Renal cortex interstitium (tissue), 11 donors: ENCODE results near the gene CLDN15. TPM values are rescaled to one million over a fixed set of nuclear protein-coding genes. Genes with fewer than 3 reads are reported as not detected.
"Not testable (repeated sequence)": the region's sequence is repeated elsewhere in the genome, so short reads cannot be mapped to it uniquely, and the experiment has no call there.

Source experiments
- DNase-seq, 11 donors: peaks; one replicate each; pipeline ENCODE4 v3.0.0-alpha.2; 2013; ENCODE audit warnings: low read depth in 9 of 11, low spot score in 4 of 11; ENCODE audit errors: extremely low read depth in 1 of 11
- polyA plus RNA-seq, 3 donors: library from polyadenylated mRNA; unstranded; fragments of 120-200 nt; gene quantifications; one replicate each; pipeline ENCODE4 v1.2.1, GENCODE V29; 2013; ENCODE audit not compliant: insufficient read length in 3 of 3

The CLDN15 gene
- polyA plus RNA-seq, 3 donors = 8.2 to 19.5 (median 12.1) TPM

DNA sequence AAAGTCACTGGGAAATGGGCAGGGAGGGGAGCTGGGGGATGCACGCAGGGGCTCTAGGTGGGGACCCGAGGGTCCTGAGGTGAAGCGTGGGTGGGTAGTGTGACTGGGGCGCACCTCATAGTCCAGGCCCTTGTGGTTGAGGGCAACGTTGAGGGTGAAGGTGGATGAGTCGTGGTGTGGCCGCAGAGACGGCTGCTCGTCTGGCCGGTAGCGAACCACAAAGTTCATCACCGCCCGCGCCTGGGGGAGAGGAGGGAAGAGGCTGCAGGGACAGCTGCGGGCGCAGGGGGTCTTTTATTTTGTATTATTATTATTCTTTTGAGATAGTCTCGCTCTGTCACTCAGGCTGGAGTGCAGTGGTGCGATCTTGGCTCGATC, 30.9 kb downstream of the CLDN15 start:
- no peak for DNase-seq

DNA sequence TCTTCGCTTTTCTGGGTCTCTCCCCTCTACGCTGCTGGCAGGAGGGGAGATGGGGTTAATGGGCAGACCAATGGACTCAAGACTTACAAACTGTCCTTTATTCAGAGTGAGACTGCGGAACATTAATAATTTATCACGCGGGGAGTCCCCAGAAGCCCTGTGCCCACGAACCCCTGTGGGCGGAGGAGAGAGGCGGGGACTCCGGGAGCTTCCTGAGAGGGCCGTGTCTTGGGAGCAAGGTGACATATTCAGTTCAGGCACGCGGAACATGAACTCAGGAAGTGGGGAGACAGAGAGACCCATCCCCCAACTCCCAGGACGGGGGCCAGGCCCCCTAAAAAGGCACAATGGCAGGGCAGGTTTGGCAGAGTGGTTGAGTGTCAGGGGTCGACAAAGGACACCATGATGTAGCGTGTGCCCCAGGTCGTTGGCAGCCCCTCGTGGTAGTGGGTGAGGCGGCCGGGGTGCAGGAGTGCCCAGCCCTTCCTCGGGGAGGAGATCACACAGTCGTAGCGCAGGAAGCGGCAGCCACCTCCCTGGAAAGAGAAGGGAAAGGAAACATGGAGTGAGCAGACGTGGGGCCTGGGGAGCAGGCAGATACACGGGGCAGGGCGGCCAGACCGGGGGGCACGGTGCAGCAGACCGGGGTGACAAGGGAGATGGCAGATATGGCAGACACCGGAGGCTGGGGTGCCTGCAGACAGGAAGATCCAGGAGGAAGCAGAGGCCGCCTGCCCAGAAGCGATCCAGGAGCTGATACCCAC, 31.5 kb downstream of the CLDN15 start:
- no peak for DNase-seq

DNA sequence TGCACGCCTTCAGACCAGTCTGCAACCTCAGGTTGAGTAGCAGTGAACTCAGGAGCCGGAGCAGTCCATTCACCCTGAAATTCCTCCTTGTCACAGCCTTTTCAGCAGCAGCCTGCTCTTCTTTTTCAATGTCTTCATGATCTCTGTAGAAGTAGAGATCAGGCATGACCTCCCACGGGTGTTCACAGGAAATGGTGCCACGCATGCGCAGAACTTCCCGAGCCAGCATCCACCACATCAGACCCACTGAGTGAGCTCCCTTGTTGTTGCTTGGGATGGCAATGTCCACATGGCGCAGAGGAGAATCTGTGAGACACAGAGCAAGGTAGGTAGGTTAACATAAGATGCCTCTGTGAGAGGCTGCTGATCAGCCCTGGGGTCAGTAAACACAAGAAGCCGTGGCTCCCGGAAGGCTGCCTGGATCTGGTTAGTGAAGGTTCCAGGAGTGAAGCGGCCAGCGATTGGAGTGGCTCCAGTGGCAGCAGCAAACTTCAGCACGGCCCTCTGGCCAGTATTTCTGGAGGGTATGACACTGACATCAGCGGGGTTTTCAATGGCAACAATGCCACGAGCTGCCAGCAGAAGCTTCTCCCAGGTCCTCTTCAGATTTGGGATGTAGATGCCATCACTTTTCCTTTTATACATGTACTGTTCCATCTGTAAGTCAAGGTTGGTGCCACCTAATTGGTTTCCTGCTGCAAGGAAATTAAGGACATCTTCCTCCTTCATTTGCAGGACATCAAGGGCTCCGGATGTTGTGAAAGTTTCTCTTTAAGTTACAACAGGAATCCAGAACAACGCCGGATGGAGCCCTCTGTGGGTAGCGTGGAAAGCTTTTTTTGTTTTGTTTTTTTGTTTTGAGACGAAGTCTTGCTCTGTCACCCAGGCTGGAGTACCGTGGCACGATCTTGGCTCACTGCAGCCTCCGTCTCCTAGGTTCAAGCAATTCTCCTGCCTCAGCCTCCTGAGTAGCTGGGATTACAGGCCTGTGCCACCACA, 33.6 kb downstream of the CLDN15 start:
- DNase-seq = not testable (repeated sequence)

- no peak for DNase-seq
Measured at GRCh38 chr7:101202603-101202918, 35.0 kb downstream of the CLDN15 start.

DNA sequence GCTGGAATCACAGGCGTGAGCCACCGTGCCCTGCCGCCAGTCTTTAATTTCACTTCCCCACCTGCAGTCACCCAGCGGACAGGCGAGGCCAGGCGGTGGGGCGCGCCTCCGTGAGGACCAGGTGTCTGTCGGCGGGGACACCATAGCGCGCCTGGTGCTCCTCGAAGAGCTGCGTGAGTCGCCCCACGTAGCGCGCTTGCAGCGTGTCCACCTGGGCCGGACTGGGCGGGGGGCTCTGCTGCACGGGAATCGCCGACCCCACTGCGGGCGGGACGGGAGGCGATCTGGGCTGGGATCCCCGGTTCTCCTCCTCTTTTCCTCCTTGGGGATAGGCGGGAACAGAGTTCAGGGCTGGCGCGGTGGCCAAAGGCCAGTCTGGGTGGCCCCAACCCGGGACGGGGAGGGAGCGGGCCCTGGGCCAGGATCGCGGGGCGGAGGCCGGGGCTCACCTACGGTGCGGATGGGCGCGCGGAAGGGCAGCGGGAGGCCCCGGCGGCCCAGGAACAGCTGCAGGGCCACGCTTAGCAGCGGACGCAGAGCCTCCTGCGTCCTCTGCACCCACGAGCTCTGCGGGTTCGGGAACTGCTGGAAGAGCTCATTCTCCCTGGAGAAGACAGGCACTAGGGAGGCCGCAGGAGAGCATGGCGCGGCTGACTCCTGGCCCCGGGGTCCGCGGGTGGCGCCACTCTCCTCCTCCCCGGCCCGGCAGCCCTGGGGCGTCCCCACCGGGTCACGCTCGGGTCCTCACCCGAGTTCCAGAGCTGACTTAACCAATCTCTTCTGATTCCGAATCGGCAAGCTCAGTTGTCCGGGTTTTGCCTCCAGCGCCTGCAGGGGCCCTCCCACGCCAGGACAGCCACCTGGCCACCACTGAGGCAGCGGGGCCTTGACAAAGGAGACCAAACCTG, 35.7 kb downstream of the CLDN15 start:
- DNase-seq = no peak

DNA sequence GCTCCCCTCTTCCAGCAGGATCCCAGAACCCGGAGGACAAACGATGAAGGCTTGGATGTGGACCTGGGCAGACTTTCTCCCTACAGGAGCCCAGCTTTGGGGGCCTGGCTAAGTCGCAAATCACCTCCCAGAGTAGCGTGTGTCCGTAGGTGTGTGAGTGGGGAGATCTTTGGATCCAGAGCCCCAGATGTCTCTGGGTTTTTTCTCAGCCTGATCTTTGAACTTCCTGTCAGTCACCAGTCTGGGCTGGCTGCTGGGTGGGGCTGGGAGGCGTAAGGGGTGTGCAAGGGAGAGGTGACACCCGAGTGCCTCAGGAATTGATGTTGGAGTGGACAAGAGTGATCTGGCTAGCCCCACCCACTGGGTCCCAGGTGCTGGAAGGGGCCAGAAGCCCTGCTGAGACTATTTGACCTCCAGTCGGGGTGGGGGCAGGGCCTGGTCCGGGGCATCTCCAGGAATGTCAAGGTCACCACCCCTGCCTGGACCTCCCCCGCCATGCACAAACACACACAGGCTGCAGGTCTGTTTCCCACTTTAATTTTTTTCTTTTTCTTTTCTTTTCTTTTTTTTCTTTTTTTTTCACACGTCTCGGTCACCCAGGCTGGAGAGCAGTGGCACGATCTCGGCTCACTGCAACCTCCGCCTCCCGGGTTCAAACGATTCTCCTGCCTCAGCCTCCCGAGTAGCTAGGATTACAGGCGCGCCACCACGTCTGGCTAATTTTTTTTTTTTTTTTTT, 36.6 kb downstream of the CLDN15 start, which contains the start of gene MOGAT3:
TSS of gene MOGAT3 (minus strand) at position 175 of the 738 bp plus-strand sequence. CDS start 182 bp downstream, outside the sequence.
- no peak for DNase-seq

- no peak for DNase-seq
Measured at GRCh38 chr7:101200504-101200861, 37.1 kb downstream of the CLDN15 start.

- DNase-seq = not testable (repeated sequence)
Measured at GRCh38 chr7:101199522-101199921, 38.1 kb downstream of the CLDN15 start.

DNA sequence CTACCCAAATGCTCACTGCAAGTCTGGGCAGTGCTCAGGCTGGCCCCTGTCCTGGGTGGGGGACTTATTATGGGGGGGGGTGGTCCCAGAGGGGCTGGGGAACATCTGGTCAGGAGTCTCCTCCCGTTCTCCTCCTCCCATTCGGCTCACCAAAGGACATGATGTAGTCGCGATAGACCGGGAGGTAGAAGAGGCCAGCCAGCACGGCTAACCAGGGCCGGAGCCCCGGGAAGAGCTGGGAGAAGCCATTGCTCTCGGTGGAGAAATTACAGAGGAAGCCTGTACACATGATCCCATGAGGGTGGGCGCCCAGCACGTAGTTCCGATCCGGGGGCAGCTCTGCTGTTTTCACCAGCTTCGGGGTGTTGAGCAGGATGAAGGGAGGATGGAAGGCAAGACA, 39.1 kb downstream of the CLDN15 start:
- DNase-seq = no peak

- DNase-seq = no peak
Measured at GRCh38 chr7:101197991-101198390, 39.6 kb downstream of the CLDN15 start.

DNA sequence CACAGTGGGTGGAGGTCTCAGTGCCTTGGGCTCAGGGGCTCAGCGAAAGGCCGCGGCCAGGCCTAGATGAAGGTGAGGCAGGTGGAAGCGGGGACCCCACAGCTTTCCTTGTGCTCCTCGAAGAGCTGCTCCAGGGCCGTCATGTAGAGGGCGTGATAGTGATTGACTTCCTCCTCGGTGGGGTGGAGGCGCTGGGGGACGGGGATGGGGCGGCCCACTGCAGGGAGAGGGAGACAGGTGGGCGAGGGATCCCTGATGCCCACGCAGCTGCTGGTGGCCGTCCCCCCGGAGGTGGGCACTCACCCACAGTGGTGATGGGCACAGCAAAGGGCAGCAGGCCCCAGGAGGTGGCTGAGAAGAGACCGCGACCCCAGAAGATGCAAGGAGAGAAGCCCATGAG, 41.7 kb downstream of the CLDN15 start:
- DNase-seq = no peak

DNA sequence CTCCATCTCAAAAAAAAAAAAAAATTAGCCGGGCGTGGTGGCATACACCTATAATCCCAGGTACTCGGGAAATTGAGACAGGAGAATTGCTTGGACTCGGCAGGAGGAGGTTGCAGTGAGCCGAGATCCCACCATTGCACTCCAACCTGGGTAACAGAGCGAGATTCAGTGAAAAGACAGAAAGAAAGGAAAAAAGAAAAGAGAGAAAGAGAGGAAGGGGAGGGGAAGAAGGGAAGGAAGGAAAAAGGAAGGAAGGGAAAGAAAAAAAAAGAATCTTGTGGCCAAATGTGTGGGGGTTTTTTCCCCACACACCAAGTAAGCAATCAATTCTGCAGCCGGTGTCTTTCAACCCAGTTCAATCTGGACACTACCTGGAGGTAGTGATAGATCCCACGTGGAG, 48.5 kb downstream of the CLDN15 start:
- DNase-seq = no peak

GRCh38 chr7:101186844-101187428, 50.7 kb downstream of the CLDN15 start:
- DNase-seq = no peak

DNA sequence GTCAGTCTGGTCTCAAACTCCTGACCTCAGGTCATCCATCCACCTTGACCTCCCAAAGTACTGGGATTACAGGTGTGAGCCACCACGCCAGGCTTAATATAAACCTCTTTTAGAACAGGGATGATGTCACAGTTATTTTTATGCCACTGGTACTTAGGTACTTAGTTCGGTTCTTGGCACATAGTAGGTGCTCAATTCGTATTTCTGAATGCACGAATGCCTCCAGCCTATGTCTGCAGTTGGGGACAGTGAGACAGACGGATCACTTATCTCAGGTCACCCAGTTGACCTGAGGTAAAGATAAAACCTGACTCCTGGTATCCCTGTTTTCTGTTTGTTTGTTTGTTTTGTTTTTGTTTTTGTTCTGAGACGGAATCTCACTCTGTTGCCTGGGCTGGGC, 51.4 kb downstream of the CLDN15 start:
- no peak for DNase-seq

DNA sequence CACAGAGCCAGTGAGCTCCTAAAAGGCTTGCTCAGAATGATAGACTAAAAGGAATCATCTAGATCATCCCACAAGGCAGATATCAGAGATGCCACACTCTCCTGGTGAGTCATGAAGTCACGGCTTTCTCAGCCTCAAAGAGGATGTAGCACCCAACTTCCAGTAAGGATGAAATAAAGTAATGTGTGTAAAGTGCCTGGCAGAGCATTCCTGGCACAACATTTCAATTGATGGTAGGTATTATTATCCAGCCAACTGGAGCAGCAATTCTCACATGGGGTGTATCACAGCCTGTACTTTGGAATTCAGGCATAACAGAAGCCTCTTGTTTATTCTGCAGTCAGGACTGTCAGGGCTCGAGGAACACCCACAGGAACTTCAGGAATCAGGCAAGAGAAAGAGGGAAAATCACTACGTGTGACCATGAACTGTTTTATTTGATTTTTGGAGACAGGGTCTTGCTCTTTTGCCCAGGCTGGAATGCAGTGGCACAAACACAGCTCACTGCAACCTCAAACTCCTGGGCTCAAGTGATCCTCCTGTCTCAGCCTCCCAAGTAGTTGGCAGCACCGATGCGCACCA, 52.3 kb downstream of the CLDN15 start:
- DNase-seq = no peak
